ENCODE measurements around the gene UBE2O.
A peak's percentile ranks its signal among the peaks of the same experiment; 100 is the strongest.

The UBE2O gene

GRCh38 chr17:76452660-76453430 is at the start of gene UBE2O:
Gene UBE2O, minus strand, starts transcription at chr17:76453152. Its CDS starts 11 bp downstream, at chr17:76453141.
- no peaks in the 10 kb centered on the region for H3K9me3 ChIP-seq (ENCODE audit: control insufficient read depth, insufficient read depth, low read length)
- peaks cover 23% of the 10 kb centered on the region for H3K4me1 ChIP-seq (ENCODE audit: insufficient read depth, low read length)
- peak within 1 kb of the TSS; percentile 93 for H3K9ac ChIP-seq (ENCODE audit: low read depth, low read length)
- H3K36me3 ChIP-seq (ENCODE audit: insufficient read depth, low read length): no peaks in the 10 kb centered on the region

GRCh38 chr17:76501827-76502307 is 48.9 kb upstream of the UBE2O start:
- peaks cover 41% of the 10 kb centered on the region for H3K4me1 ChIP-seq (ENCODE audit: insufficient read depth, low read length)
- H3K9ac ChIP-seq (ENCODE audit: low read depth, low read length): peak overlapping the region; percentile 96

GRCh38 chr17:76501018-76501826 is 48.3 kb upstream of the UBE2O start, which contains the start of gene RHBDF2:
Gene RHBDF2, minus strand, starts transcription at chr17:76501423. Its CDS starts 19,899 bp downstream, at chr17:76481524.
- Histone ChIP-seq H3K9ac (ENCODE audit: low read depth, low read length) (peak within 1 kb of the TSS; percentile 96), H3K9me3 (ENCODE audit: control insufficient read depth, insufficient read depth, low read length) (no peaks in the 10 kb centered on the region), H3K4me1 (ENCODE audit: insufficient read depth, low read length) (peaks cover 41% of the 10 kb centered on the region), H3K36me3 (ENCODE audit: insufficient read depth, low read length) (no peaks in the 10 kb centered on the region)

More at GRCh38 chr17:76501827-76502307, 48.9 kb upstream of the UBE2O start:
- H3K9me3 ChIP-seq (ENCODE audit: control insufficient read depth, insufficient read depth, low read length): no peaks in the 10 kb centered on the region
- no peaks in the 10 kb centered on the region for H3K36me3 ChIP-seq (ENCODE audit: insufficient read depth, low read length)

GRCh38 chr17:76500747-76501017 is 47.7 kb upstream of the UBE2O start:
- Histone ChIP-seq H3K9ac (ENCODE audit: low read depth, low read length) (peak overlapping the region; percentile 96), H3K36me3 (ENCODE audit: insufficient read depth, low read length) (no peaks in the 10 kb centered on the region), H3K9me3 (ENCODE audit: control insufficient read depth, insufficient read depth, low read length) (no peaks in the 10 kb centered on the region), H3K4me1 (ENCODE audit: insufficient read depth, low read length) (peaks cover 41% of the 10 kb centered on the region)

GRCh38 chr17:76500074-76500746 is 47.3 kb upstream of the UBE2O start:
- no peaks in the 10 kb centered on the region for H3K9me3 ChIP-seq (ENCODE audit: control insufficient read depth, insufficient read depth, low read length)
- H3K36me3 ChIP-seq (ENCODE audit: insufficient read depth, low read length): no peaks in the 10 kb centered on the region
- peak overlapping the region; percentile 96; the same call in 1 of the 2 replicates for H3K9ac ChIP-seq (ENCODE audit: low read depth, low read length)
- peaks cover 41% of the 10 kb centered on the region for H3K4me1 ChIP-seq (ENCODE audit: insufficient read depth, low read length)

GRCh38 chr17:76499267-76499667 is 46.3 kb upstream of the UBE2O start:
- no peak overlapping the region; the same call in 1 of the 2 replicates for H3K9ac ChIP-seq (ENCODE audit: low read depth, low read length)
- no peaks in the 10 kb centered on the region for H3K36me3 ChIP-seq (ENCODE audit: insufficient read depth, low read length)
- no peaks in the 10 kb centered on the region for H3K9me3 ChIP-seq (ENCODE audit: control insufficient read depth, insufficient read depth, low read length)
- H3K4me1 ChIP-seq (ENCODE audit: insufficient read depth, low read length): peaks cover 41% of the 10 kb centered on the region

GRCh38 chr17:76498876-76499251 is 45.9 kb upstream of the UBE2O start:
- peaks cover 41% of the 10 kb centered on the region for H3K4me1 ChIP-seq (ENCODE audit: insufficient read depth, low read length)
- H3K9ac ChIP-seq (ENCODE audit: low read depth, low read length): no peak overlapping the region
- H3K9me3 ChIP-seq (ENCODE audit: control insufficient read depth, insufficient read depth, low read length): no peaks in the 10 kb centered on the region
- no peaks in the 10 kb centered on the region for H3K36me3 ChIP-seq (ENCODE audit: insufficient read depth, low read length)

- H3K9ac ChIP-seq (ENCODE audit: low read depth, low read length): no peak overlapping the region
- peaks cover 45% of the 10 kb centered on the region for H3K4me1 ChIP-seq (ENCODE audit: insufficient read depth, low read length)
- no peaks in the 10 kb centered on the region for H3K9me3 ChIP-seq (ENCODE audit: control insufficient read depth, insufficient read depth, low read length)
- H3K36me3 ChIP-seq (ENCODE audit: insufficient read depth, low read length): no peaks in the 10 kb centered on the region
These were observed 45.3 kb upstream of the UBE2O start for GRCh38 chr17:76497979-76498875.

GRCh38 chr17:76497699-76497978 is 44.7 kb upstream of the UBE2O start:
- no peak overlapping the region for H3K9ac ChIP-seq (ENCODE audit: low read depth, low read length)
- peaks cover 51% of the 10 kb centered on the region for H3K4me1 ChIP-seq (ENCODE audit: insufficient read depth, low read length)
- no peaks in the 10 kb centered on the region for H3K9me3 ChIP-seq (ENCODE audit: control insufficient read depth, insufficient read depth, low read length)
- no peaks in the 10 kb centered on the region for H3K36me3 ChIP-seq (ENCODE audit: insufficient read depth, low read length)

- no peaks in the 10 kb centered on the region for H3K36me3 ChIP-seq (ENCODE audit: insufficient read depth, low read length)
- peaks cover 52% of the 10 kb centered on the region for H3K4me1 ChIP-seq (ENCODE audit: insufficient read depth, low read length)
- H3K9ac ChIP-seq (ENCODE audit: low read depth, low read length): no peak overlapping the region
- H3K9me3 ChIP-seq (ENCODE audit: control insufficient read depth, insufficient read depth, low read length): no peaks in the 10 kb centered on the region
These were observed 43.5 kb upstream of the UBE2O start for GRCh38 chr17:76496464-76496863.

- Histone ChIP-seq H3K9ac (ENCODE audit: low read depth, low read length) (no peak overlapping the region), H3K36me3 (ENCODE audit: insufficient read depth, low read length) (no peaks in the 10 kb centered on the region), H3K9me3 (ENCODE audit: control insufficient read depth, insufficient read depth, low read length) (no peaks in the 10 kb centered on the region), H3K4me1 (ENCODE audit: insufficient read depth, low read length) (peaks cover 52% of the 10 kb centered on the region)
These were observed 42.9 kb upstream of the UBE2O start for GRCh38 chr17:76495663-76496400.

- H3K9me3 ChIP-seq (ENCODE audit: control insufficient read depth, insufficient read depth, low read length): no peaks in the 10 kb centered on the region
- H3K36me3 ChIP-seq (ENCODE audit: insufficient read depth, low read length): no peaks in the 10 kb centered on the region
- no peak overlapping the region; the same call in 1 of the 2 replicates for H3K9ac ChIP-seq (ENCODE audit: low read depth, low read length)
- H3K4me1 ChIP-seq (ENCODE audit: insufficient read depth, low read length): peaks cover 36% of the 10 kb centered on the region
These were observed 40.7 kb upstream of the UBE2O start for GRCh38 chr17:76493505-76494167.

- no peak overlapping the region; the same call in 1 of the 2 replicates for H3K9ac ChIP-seq (ENCODE audit: low read depth, low read length)
- H3K36me3 ChIP-seq (ENCODE audit: insufficient read depth, low read length): no peaks in the 10 kb centered on the region
- no peaks in the 10 kb centered on the region for H3K9me3 ChIP-seq (ENCODE audit: control insufficient read depth, insufficient read depth, low read length)
- peaks cover 31% of the 10 kb centered on the region for H3K4me1 ChIP-seq (ENCODE audit: insufficient read depth, low read length)
These were observed 40.1 kb upstream of the UBE2O start for GRCh38 chr17:76492989-76493501.
